ENCODE data around the gene BPIFB2. TPM values are rescaled to one million over a fixed set of nuclear protein-coding genes. Genes with fewer than 3 reads are reported as not detected.
"Not testable (repeated sequence)": the region's sequence is repeated elsewhere in the genome, so short reads cannot be mapped to it uniquely, and the experiment has no call there.

BPIFB2 gene
- total RNA-seq, 3 donors from 2014 or later, result 0.98 to 1.0 TPM; not detected in 1

DNA sequence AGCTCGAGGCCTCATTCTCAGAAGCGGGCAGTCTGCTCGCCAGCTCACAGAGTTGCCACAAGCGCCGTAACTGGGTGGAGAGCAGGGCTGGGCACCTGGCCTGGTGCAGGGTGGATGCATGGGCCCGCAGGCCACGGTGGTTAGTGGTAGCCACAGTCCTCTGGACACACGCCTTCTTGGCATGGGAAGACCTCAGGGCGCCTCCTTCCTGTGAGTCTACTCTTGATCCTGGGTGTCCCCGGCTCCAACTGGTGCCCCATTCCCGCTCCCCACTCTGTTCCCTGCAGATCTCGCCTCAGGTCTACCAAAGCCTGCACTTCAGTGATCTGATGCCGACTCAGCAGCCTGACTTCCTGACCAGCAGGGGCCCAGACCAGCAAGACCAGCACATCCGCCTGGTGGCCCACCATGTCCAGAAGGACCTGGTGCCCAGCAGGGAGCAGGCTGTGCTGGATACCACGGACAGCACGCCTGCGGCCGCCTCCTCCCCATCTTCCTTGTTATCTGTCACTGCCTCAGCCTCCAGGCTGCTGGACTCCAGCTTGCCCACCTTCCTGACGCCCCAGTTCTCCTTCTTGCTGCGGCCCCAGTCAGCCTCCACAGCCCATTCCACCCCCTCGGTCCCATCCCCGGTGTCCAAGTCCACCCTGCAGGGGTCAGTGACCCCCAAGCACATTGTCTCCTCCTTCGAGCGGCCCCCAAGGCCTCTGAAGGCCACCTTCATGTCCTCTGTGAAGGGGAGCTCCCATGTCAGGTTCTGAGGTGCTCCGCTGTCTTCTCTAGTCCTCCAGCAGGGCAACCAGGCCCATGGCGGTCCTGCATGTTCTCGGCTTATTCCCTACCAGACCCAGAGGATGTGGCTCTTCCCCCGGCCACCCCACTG, 46.4 kb upstream of the BPIFB2 start:
- Histone ChIP-seq H3K36me3 (no peaks in the 10 kb centered on the region), H3K4me3 (no peak overlapping the region), H3K9me3 (peaks cover 7 to 11% of the 10 kb centered on the region in 2 donors), H3K27ac (no peak overlapping the region), H3K4me1 (no peaks in the 10 kb centered on the region), H3K27me3 (no peaks in the 10 kb centered on the region)
- intact Hi-C loops (cut with DNase I; ENCODE audit: low total_unique reads), result loop anchor here (5.0 kb wide), 1 partner anchor 69 kb away; no protein-coding TSS in a partner anchor
- no peak for DNase-seq (ENCODE audit: low spot score in 2 of 2)
- TF ChIP-seq, protein P1, sequence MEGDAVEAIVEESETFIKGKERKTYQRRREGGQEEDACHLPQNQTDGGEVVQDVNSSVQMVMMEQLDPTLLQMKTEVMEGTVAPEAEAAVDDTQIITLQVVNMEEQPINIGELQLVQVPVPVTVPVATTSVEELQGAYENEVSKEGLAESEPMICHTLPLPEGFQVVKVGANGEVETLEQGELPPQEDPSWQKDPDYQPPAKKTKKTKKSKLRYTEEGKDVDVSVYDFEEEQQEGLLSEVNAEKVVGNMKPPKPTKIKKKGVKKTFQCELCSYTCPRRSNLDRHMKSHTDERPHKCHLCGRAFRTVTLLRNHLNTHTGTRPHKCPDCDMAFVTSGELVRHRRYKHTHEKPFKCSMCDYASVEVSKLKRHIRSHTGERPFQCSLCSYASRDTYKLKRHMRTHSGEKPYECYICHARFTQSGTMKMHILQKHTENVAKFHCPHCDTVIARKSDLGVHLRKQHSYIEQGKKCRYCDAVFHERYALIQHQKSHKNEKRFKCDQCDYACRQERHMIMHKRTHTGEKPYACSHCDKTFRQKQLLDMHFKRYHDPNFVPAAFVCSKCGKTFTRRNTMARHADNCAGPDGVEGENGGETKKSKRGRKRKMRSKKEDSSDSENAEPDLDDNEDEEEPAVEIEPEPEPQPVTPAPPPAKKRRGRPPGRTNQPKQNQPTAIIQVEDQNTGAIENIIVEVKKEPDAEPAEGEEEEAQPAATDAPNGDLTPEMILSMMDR (IDR thresholded peaks at IDR 0.05), result no peak
- no peak for TF ChIP-seq POLR2AphosphoS5 (IDR thresholded peaks at IDR 0.05)
- TF ChIP-seq POLR2A (IDR thresholded peaks at IDR 0.05), result no peak

DNA sequence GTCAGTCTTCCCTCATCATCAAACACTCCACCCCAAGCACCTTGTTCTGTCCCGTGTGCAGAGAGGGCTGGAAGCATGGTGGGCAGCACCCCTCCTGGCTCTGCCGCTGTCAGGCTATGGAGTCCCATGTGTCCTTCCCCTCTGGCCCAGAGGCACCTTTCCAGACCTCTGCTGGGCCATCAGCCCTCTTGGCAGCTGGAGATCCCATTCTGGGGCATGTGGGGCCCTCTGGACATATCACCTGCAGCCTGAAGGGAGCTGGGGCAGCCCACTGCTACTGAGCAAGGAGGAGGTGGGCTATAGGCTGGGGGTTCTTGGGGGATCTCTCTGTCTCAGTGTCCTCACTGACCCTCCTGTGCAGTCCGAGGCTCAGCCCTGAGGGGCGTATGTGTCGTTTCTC, 45.5 kb upstream of the BPIFB2 start:
- H3K9me3 ChIP-seq, result peaks cover 6 to 7% of the 10 kb centered on the region in 2 donors
- H3K36me3 ChIP-seq, result no peaks in the 10 kb centered on the region
- TF ChIP-seq POLR2AphosphoS5 (IDR thresholded peaks at IDR 0.05) (no peak), POLR2A (IDR thresholded peaks at IDR 0.05) (no peak)
- TF ChIP-seq, protein P1 (IDR thresholded peaks at IDR 0.05), result no peak
- no peaks in the 10 kb centered on the region for H3K4me1 ChIP-seq
- no peak overlapping the region for H3K27ac ChIP-seq
- no peak overlapping the region for H3K4me3 ChIP-seq
- intact Hi-C loops (cut with DNase I; ENCODE audit: low total_unique reads), result loop anchor here (5.0 kb wide), 1 partner anchor 70 kb away; no protein-coding TSS in a partner anchor
- DNase-seq (ENCODE audit: low spot score in 2 of 2), result no peak
- H3K27me3 ChIP-seq, result no peaks in the 10 kb centered on the region

DNA sequence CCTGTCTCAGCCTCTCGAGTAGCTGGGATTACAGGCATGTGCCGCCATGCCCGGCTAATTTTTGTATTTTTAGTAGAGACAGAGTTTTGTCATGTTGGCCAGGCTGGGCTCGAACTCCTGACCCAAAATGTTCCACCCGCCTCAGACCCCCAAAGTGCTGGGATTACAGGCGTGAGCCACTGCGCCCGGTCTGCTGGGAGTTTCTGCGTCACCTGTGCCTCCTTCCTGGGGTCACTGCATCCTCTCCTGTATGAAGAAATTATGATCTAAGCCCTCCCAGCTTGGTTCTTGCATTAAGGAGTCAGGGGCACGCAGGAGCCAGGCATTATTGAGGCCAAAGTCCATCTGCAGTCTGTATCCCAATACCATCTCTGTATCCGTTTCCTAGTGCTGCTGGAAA, 44.9 kb upstream of the BPIFB2 start:
- not testable (repeated sequence) for DNase-seq (ENCODE audit: low spot score in 2 of 2); H3K27me3 ChIP-seq; H3K36me3 ChIP-seq; H3K9me3 ChIP-seq; H3K4me3 ChIP-seq; H3K27ac ChIP-seq; H3K4me1 ChIP-seq
- intact Hi-C loops (cut with DNase I; ENCODE audit: low total_unique reads), result loop anchor here (5.0 kb wide), 1 partner anchor 70 kb away; no protein-coding TSS in a partner anchor

DNA sequence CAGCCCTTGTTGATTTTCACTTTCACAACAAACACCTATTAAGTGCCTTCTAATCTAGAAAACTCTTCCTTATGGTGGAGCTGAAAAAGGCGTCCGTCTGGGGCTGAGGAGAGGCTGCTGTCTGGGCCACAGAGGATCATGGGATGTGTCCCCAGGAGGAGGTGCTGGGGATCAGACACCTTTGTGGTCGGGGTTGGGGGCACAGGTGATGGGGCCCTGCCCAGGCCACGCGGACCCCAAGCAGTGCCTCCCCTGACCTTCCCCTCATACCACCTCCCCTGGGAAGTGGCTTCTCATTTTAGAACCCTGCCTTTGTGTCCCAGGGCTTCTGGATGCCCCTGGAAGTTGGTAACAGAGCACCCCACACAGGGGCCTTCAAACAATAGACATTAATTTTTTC, 44.3 kb upstream of the BPIFB2 start:
- Histone ChIP-seq H3K27ac (no peak overlapping the region), H3K9me3 (no peaks in the 10 kb centered on the region), H3K4me1 (no peaks in the 10 kb centered on the region), H3K4me3 (no peak overlapping the region), H3K36me3 (no peaks in the 10 kb centered on the region), H3K27me3 (no peaks in the 10 kb centered on the region)
- intact Hi-C loops (cut with DNase I; ENCODE audit: low total_unique reads), result loop anchor here (5.0 kb wide), 1 partner anchor 71 kb away; no protein-coding TSS in a partner anchor
- TF ChIP-seq, protein P1 (IDR thresholded peaks at IDR 0.05), result no peak
- no peak for TF ChIP-seq POLR2A (IDR thresholded peaks at IDR 0.05)
- no peak for TF ChIP-seq POLR2AphosphoS5 (IDR thresholded peaks at IDR 0.05)
- DNase-seq (ENCODE audit: low spot score in 2 of 2), result no peak

DNA sequence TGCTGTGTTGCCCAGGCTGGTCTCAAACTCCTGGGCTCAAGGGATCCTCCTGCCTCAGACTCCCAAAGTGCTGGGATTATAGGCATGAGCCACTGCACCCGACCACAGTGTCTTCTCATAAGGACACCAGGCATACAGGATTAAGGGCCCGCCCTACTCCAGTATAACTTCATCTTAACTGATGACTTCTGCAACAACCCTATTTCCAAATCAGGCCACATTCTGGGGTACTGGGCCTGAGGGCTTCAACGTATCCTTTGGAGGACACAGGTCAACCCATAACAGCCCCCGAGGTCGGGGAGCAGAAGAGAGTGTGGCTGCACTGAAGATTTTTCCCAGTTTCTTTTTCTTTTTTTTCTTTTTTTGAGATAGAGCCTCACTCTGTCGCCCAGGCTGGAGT, 42.9 kb upstream of the BPIFB2 start:
- no peaks in the 10 kb centered on the region for H3K9me3 ChIP-seq
- TF ChIP-seq, protein P1 (IDR thresholded peaks at IDR 0.05), result no peak
- no peak for TF ChIP-seq POLR2A (IDR thresholded peaks at IDR 0.05)
- no peak for TF ChIP-seq POLR2AphosphoS5 (IDR thresholded peaks at IDR 0.05)
- H3K4me1 ChIP-seq, result no peaks in the 10 kb centered on the region
- no peak overlapping the region for H3K4me3 ChIP-seq
- intact Hi-C loops (cut with DNase I; ENCODE audit: low total_unique reads), result loop anchor here (5.0 kb wide), 1 partner anchor 72 kb away; no protein-coding TSS in a partner anchor
- no peaks in the 10 kb centered on the region for H3K36me3 ChIP-seq
- DNase-seq (ENCODE audit: low spot score in 2 of 2), result no peak
- no peak overlapping the region for H3K27ac ChIP-seq
- no peaks in the 10 kb centered on the region for H3K27me3 ChIP-seq
